ENCODE data around the gene SLC45A1. TPM values are rescaled to one million over a fixed set of nuclear protein-coding genes. Genes with fewer than 3 reads are reported as not detected.

SLC45A1 gene
- polyA plus RNA-seq, 1 donor (not counting 4 experiments of a cell fraction or from before 2014, with no cell fraction given), result 0.14 TPM

DNA sequence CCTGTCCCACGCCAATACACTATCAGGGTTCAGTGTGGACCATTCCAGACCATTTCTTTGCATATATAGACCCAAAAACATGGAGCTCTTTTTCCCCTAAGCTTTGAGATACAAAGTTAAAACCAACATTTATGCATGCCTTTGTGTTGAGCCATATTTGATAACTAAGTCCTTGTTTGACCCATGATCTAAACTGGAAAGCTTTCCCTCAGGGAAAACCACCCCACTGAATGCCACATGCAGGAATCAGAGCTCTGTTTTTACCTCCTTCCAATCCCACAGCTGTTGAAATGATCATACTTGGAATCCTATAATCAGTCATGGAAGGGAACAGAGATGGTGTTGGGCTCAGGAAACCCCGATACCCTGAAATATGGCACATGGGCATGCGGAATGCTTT lies 14.8 kb upstream of the SLC45A1 start:
- no peak overlapping the region for H3K4me2 ChIP-seq (ENCODE audit: control insufficient read depth, extremely low read depth, insufficient read depth, low read depth, low read length)
- H3K9me3 ChIP-seq (ENCODE audit: control insufficient read depth, low read depth, low read length), result no peaks in the 10 kb centered on the region
- H3K4me3 ChIP-seq (ENCODE audit: control insufficient read depth in 2 of 3, extremely low read depth in 1 of 3, insufficient read depth in 2 of 3, low read depth in 1 of 3, low read length in 3 of 3), result no peak overlapping the region
- H2AFZ ChIP-seq (ENCODE audit: control insufficient read depth, low read length), result no peak overlapping the region
- no peaks in the 10 kb centered on the region for H3K36me3 ChIP-seq (ENCODE audit: control insufficient read depth in 2 of 2, extremely low read depth in 1 of 2, insufficient read depth in 2 of 2, low read length in 2 of 2)
- H3K27ac ChIP-seq (ENCODE audit: control insufficient read depth, insufficient read depth, low read length), result no peak overlapping the region
- H3K79me2 ChIP-seq (ENCODE audit: control insufficient read depth, insufficient read depth, low read length), result no peaks in the 10 kb centered on the region
- H4K20me1 ChIP-seq (ENCODE audit: control insufficient read depth, extremely low read depth, insufficient read depth, low read length), result no peaks in the 10 kb centered on the region
- FAIRE-seq (peak; percentile 76), DNase-seq (ENCODE audit: low read depth, low spot score) (no peak)
- H3K27me3 ChIP-seq (ENCODE audit: control insufficient read depth, extremely low read depth, insufficient read depth, low read length), result no peaks in the 10 kb centered on the region
- no peaks in the 10 kb centered on the region for H3K9me1 ChIP-seq (ENCODE audit: control insufficient read depth, extremely low read depth, insufficient read depth, low read length)
- no peaks in the 10 kb centered on the region for H3K4me1 ChIP-seq (ENCODE audit: control insufficient read depth, extremely low read depth, insufficient read depth, low read length)
- dilution Hi-C loops (cut with MboI; ENCODE audit: extremely low pct_ligation_motif_present, low sequenced_read_pairs), result loop anchor here (25.0 kb wide), 1 partner anchor 291 kb away; no protein-coding TSS in a partner anchor
- H3K9ac ChIP-seq (ENCODE audit: control insufficient read depth, extremely low read depth, insufficient read depth, low read length), result no peak overlapping the region
- TF ChIP-seq, protein P1, sequence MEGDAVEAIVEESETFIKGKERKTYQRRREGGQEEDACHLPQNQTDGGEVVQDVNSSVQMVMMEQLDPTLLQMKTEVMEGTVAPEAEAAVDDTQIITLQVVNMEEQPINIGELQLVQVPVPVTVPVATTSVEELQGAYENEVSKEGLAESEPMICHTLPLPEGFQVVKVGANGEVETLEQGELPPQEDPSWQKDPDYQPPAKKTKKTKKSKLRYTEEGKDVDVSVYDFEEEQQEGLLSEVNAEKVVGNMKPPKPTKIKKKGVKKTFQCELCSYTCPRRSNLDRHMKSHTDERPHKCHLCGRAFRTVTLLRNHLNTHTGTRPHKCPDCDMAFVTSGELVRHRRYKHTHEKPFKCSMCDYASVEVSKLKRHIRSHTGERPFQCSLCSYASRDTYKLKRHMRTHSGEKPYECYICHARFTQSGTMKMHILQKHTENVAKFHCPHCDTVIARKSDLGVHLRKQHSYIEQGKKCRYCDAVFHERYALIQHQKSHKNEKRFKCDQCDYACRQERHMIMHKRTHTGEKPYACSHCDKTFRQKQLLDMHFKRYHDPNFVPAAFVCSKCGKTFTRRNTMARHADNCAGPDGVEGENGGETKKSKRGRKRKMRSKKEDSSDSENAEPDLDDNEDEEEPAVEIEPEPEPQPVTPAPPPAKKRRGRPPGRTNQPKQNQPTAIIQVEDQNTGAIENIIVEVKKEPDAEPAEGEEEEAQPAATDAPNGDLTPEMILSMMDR (optimal IDR thresholded peaks at IDR 0.05 in 1 of 3, IDR thresholded peaks at IDR 0.05 in 1 of 3, conservative IDR thresholded peaks at IDR 0.05 in 1 of 3; ENCODE audit: extremely low read depth in 1 of 3, insufficient read depth in 2 of 3, low read length in 3 of 3), result no peak

DNA sequence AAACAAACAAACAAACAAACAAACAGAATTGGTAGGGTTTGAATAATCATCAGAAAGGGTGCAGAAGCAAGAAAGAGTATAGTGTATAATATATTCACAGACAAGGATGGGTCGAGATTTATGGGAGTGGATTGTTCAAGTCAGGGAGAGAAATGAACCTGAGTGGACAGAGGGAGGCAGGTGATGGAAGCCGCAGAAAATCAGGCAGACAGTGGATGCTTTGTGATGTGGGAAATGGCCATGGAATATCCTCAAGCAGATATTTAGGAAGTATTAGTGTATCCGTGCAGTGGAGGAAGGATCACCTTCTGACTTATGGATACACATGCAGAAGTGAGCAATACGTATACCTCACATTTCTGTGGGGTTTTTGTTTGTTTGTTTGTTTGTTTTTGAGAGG lies 14.0 kb upstream of the SLC45A1 start:
- Histone ChIP-seq H3K4me3 (ENCODE audit: control insufficient read depth in 2 of 3, extremely low read depth in 1 of 3, insufficient read depth in 2 of 3, low read depth in 1 of 3, low read length in 3 of 3) (no peak overlapping the region), H3K4me2 (ENCODE audit: control insufficient read depth, extremely low read depth, insufficient read depth, low read depth, low read length) (no peak overlapping the region), H2AFZ (ENCODE audit: control insufficient read depth, low read length) (no peak overlapping the region), H3K27ac (ENCODE audit: control insufficient read depth, insufficient read depth, low read length) (no peak overlapping the region), H4K20me1 (ENCODE audit: control insufficient read depth, extremely low read depth, insufficient read depth, low read length) (no peaks in the 10 kb centered on the region), H3K79me2 (ENCODE audit: control insufficient read depth, insufficient read depth, low read length) (no peaks in the 10 kb centered on the region), H3K9me1 (ENCODE audit: control insufficient read depth, extremely low read depth, insufficient read depth, low read length) (no peaks in the 10 kb centered on the region), H3K4me1 (ENCODE audit: control insufficient read depth, extremely low read depth, insufficient read depth, low read length) (no peaks in the 10 kb centered on the region), H3K9ac (ENCODE audit: control insufficient read depth, extremely low read depth, insufficient read depth, low read length) (no peak overlapping the region), H3K36me3 (ENCODE audit: control insufficient read depth in 2 of 2, extremely low read depth in 1 of 2, insufficient read depth in 2 of 2, low read length in 2 of 2) (no peaks in the 10 kb centered on the region), H3K27me3 (ENCODE audit: control insufficient read depth, extremely low read depth, insufficient read depth, low read length) (no peaks in the 10 kb centered on the region), H3K9me3 (ENCODE audit: control insufficient read depth, low read depth, low read length) (no peaks in the 10 kb centered on the region)
- DNase-seq (ENCODE audit: low read depth, low spot score) (no peak), FAIRE-seq (no peak)
- dilution Hi-C loops (cut with MboI; ENCODE audit: extremely low pct_ligation_motif_present, low sequenced_read_pairs), result loop anchor here (25.0 kb wide), 1 partner anchor 292 kb away; no protein-coding TSS in a partner anchor
- no peak for TF ChIP-seq EZH2 (IDR thresholded peaks at IDR 0.05; ENCODE audit: low read length)
- TF ChIP-seq, protein P1 (optimal IDR thresholded peaks at IDR 0.05 in 1 of 3, IDR thresholded peaks at IDR 0.05 in 1 of 3, conservative IDR thresholded peaks at IDR 0.05 in 1 of 3; ENCODE audit: extremely low read depth in 1 of 3, insufficient read depth in 2 of 3, low read length in 3 of 3), result no peak
